Tibial nerve (tissue), 4 donors: ENCODE data around the gene RAP2B.

Experiments
- EP300 ChIP-seq, 2 donors: sonication (generic); formaldehyde crosslinking; IDR thresholded peaks; one replicate each; pipeline ENCODE4 v1.6.1; 2017; ENCODE audit warnings: antibody characterized with exemption in 2 of 2, mild to moderate bottlenecking in 1 of 2
- POLR2A ChIP-seq, 2 donors: fragments of 450-650 bp; IDR thresholded peaks; one replicate each; pipeline ENCODE4 v1.6.1; 2017; ENCODE audit warnings: antibody characterized with exemption in 2 of 2, mild to moderate bottlenecking in 2 of 2, moderate library complexity in 2 of 2
- TF ChIP-seq, protein P1 (sequence below), 5 experiments: fragments of 200-600 bp in 3 of 5; fragments of 450-650 bp in 2 of 5; sonication (generic) in 3 of 5; IDR thresholded peaks; one replicate each; pipeline ENCODE4 v1.5.1; 2016 to 2019; ENCODE audit warnings: antibody characterized with exemption in 5 of 5, mild to moderate bottlenecking in 3 of 5, moderate library complexity in 2 of 5

DNA sequence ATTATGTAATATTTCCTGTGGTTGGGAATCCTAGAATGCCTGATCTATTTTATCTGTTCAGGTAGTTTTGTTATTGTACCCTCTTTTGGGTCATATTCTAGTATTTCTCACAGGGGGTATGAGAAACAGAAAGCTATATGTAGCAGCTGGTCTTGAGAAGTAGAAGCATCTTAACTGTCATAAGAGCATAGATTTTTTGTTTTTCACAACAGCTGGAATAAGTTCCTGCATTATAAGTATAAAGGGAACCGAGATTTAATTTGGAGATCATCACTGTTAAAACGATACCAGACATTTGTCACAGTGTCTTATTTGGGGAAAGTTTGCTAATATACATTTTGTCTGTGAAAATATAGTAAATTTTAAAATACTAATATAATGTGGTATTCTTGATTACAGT lies 4.8 kb downstream of the RAP2B start:
- TF ChIP-seq POLR2A (IDR thresholded peaks at IDR 0.05) (no peak), EP300 (IDR thresholded peaks at IDR 0.05) (no peak)
- TF ChIP-seq, protein P1, sequence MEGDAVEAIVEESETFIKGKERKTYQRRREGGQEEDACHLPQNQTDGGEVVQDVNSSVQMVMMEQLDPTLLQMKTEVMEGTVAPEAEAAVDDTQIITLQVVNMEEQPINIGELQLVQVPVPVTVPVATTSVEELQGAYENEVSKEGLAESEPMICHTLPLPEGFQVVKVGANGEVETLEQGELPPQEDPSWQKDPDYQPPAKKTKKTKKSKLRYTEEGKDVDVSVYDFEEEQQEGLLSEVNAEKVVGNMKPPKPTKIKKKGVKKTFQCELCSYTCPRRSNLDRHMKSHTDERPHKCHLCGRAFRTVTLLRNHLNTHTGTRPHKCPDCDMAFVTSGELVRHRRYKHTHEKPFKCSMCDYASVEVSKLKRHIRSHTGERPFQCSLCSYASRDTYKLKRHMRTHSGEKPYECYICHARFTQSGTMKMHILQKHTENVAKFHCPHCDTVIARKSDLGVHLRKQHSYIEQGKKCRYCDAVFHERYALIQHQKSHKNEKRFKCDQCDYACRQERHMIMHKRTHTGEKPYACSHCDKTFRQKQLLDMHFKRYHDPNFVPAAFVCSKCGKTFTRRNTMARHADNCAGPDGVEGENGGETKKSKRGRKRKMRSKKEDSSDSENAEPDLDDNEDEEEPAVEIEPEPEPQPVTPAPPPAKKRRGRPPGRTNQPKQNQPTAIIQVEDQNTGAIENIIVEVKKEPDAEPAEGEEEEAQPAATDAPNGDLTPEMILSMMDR (IDR thresholded peaks at IDR 0.05), result no peak
